ENCODE measurements around the gene SLC8A2.
A peak's percentile ranks its signal among the peaks of the same experiment; 100 is the strongest.

GRCh38 chr19:47514869-47515588, 43.3 kb upstream of the SLC8A2 start, which contains the start of gene NAPA:
- TF ChIP-seq CTCF (optimal IDR thresholded peaks at IDR 0.05 in 1 of 3, IDR thresholded peaks at IDR 0.05 in 1 of 3, conservative IDR thresholded peaks at IDR 0.05 in 1 of 3; ENCODE audit: extremely low read depth in 1 of 3, insufficient read depth in 2 of 3, low read length in 3 of 3) = peak in 1 of 3 experiments; percentile 49
- no peak for TF ChIP-seq EZH2 (IDR thresholded peaks at IDR 0.05; ENCODE audit: low read length)
